ENCODE data around the gene FGB. TPM values are rescaled to one million over a fixed set of nuclear protein-coding genes. Genes with fewer than 3 reads are reported as not detected.

Gene FGB
- total and polyA plus RNA-seq, 2 donors (not counting 3 experiments of a cell fraction or from before 2014, with no cell fraction given) = not detected

DNA sequence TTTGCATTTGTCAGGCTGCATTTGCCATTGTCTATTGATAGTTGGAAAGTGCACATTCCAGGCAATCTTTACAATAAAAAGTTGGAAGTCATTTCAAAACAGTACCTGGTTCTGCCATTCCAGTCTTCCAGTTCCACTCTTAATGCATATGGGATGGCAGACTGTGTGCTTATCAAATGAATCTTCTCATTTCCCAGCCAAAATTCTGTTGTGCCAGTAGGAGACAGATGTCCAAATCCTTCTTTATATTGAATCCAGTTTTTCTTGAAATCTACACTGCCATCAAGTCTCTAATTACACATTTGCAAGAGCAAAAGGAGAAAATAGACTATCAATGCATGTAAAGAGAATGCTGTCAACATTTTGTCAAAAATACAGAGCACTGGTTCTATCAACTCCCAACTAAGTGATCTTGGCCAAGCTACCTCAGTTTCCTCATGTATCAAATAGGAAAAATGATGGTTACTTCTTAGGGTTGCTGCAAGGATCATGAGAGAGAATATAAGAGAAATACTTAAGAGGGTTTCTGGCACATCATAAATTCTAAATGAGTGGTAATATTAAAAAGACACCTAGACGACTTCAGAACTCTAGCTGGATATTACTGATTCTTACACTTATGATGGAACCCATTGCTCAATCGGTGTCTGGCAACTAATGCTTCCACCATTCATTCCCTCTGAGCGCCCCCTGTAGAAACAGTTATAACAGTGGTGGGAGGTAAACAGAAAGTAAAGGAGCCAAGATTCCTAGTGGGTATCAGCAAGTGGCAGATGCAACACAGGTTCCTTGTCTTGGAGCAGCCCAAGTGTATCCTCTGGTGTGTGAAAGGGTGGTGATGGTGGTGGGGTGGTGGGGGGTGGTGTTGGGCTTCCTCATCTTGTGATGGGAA lies 45.8 kb downstream of the FGB start:
- Histone ChIP-seq H3K79me2 (ENCODE audit: control insufficient read depth, insufficient read depth, low read length) (no peaks in the 10 kb centered on the region), H3K4me1 (ENCODE audit: control insufficient read depth, extremely low read depth, insufficient read depth, low read length) (no peaks in the 10 kb centered on the region), H3K4me3 (replicated peaks in 1 of 3; ENCODE audit: insufficient read depth in 1 of 3, low read depth in 1 of 3, low read length in 3 of 3) (no peak overlapping the region), H3K27me3 (ENCODE audit: control insufficient read depth in 2 of 2, insufficient read depth in 2 of 2, low read length in 2 of 2) (peaks cover 0 to 3% of the 10 kb centered on the region in 2 experiments), H3K4me2 (ENCODE audit: insufficient read depth, low read length) (no peak overlapping the region), H3K27ac (ENCODE audit: insufficient read depth, low read depth, low read length) (no peak overlapping the region), H4K20me1 (replicated peaks; ENCODE audit: control insufficient read depth, extremely low read depth, insufficient read depth, low read length) (no peaks in the 10 kb centered on the region), H3K9me3 (replicated peaks; ENCODE audit: control insufficient read depth, insufficient read depth, low read length) (no peaks in the 10 kb centered on the region), H3K36me3 (ENCODE audit: control insufficient read depth in 2 of 2, extremely low read depth in 1 of 2, insufficient read depth in 2 of 2, low read length in 2 of 2) (no peaks in the 10 kb centered on the region), H3K9me1 (replicated peaks; ENCODE audit: control insufficient read depth, extremely low read depth, insufficient read depth, low read length) (no peaks in the 10 kb centered on the region), H3K9ac (replicated peaks; ENCODE audit: extremely low read depth, insufficient read depth, low read length) (no peak overlapping the region), H2AFZ (ENCODE audit: low read depth, low read length) (no peak overlapping the region)
- intact Hi-C loops (cut with micrococcal nuclease) (no loop called here), dilution Hi-C loops (cut with MboI; ENCODE audit: extremely low pct_ligation_motif_present, low sequenced_read_pairs) (no loop called here)
- FAIRE-seq = no peak
- no TSS peak for BruUV-seq (replicated peaks)
- ChIA-PET CTCF (interaction anchor here (3.1 to 3.7 kb wide), 2 partner anchors 10 to 49 kb away, joined by 14 to 18 read pairs; no protein-coding TSS in a partner anchor), POLR2A (no interaction called here)
- DNase-seq (ENCODE audit: low read depth, low spot score) = no peak
- TF ChIP-seq POLR2A (IDR thresholded peaks at IDR 0.05; ENCODE audit: low read depth, low read length) (no peak), JUN (IDR thresholded peaks at IDR 0.05; ENCODE audit: borderline replicate concordance, insufficient read depth, insufficient read length, low read depth) (no peak), MYC (IDR thresholded peaks at IDR 0.05; ENCODE audit: low read depth, low read length) (no peak), POLR2AphosphoS5 (IDR thresholded peaks at IDR 0.05; ENCODE audit: insufficient read depth, low read depth, low read length) (no peak), EZH2 (IDR thresholded peaks at IDR 0.05; ENCODE audit: borderline replicate concordance, low read depth, low read length, severe bottlenecking) (no peak), MAX (IDR thresholded peaks at IDR 0.05; ENCODE audit: insufficient read depth, insufficient read length) (no peak), CTCF (IDR thresholded peaks at IDR 0.05; ENCODE audit: extremely low read depth in 1 of 2, insufficient read depth in 1 of 2, low read depth in 1 of 2, low read length in 2 of 2) (no peak), FOS (IDR thresholded peaks at IDR 0.05; ENCODE audit: borderline replicate concordance, insufficient read depth, low read length) (no peak)

Data from endothelial cell of umbilical vein (primary cell).